KMS-11 (cell line): ENCODE results near the gene C12orf42.

Source experiments
- H2AFZ ChIP-seq: fragments of 200-600 bp; sonication (generic); 2 replicates; pipeline ENCODE4 v1.6.1; 2016; ENCODE audit warnings: antibody characterized with exemption, mixed run types, low read depth
- H3K27ac ChIP-seq: fragments of 200-600 bp; sonication (generic); 2 replicates; pipeline ENCODE4 v1.6.1; 2016; ENCODE audit warnings: mild to moderate bottlenecking, mixed run types
- H3K27me3 ChIP-seq: fragments of 200-600 bp; sonication (generic); 2 replicates; pipeline ENCODE4 v1.6.1; 2017; ENCODE audit warnings: mild to moderate bottlenecking, low read depth, mixed run types, moderate library complexity; ENCODE audit not compliant: insufficient read depth
- H3K36me3 ChIP-seq: fragments of 200-600 bp; sonication (generic); 2 replicates; pipeline ENCODE4 v1.6.1; 2017; ENCODE audit warnings: mild to moderate bottlenecking, mixed run types; ENCODE audit not compliant: insufficient read depth
- H3K4me1 ChIP-seq: fragments of 200-600 bp; sonication (generic); 2 replicates; pipeline ENCODE4 v1.6.1; 2016; ENCODE audit warnings: mild to moderate bottlenecking, low read depth, mixed run types; ENCODE audit not compliant: poor library complexity, severe bottlenecking
- H3K4me2 ChIP-seq: fragments of 200-600 bp; sonication (generic); 2 replicates; pipeline ENCODE4 v1.7.0; 2016; ENCODE audit warnings: mild to moderate bottlenecking, mixed run types
- H3K4me3 ChIP-seq: fragments of 200-600 bp; sonication (generic); IDR thresholded peaks from 2 replicates; pipeline ENCODE4 v1.6.1; 2017; ENCODE audit warnings: low read depth, low read length, mixed read lengths; ENCODE audit not compliant: insufficient read depth
- H3K79me2 ChIP-seq: fragments of 200-600 bp; sonication (generic); 2 replicates; pipeline ENCODE4 v1.6.1; 2016; ENCODE audit warnings: low read depth, mixed run types; ENCODE audit not compliant: insufficient read depth
- H3K9ac ChIP-seq: fragments of 200-600 bp; sonication (generic); 2 replicates; pipeline ENCODE4 v1.6.1; 2016; ENCODE audit warnings: mild to moderate bottlenecking, mixed run types
- H4K20me1 ChIP-seq: fragments of 200-600 bp; sonication (generic); 2 replicates; pipeline ENCODE4 v1.6.1; 2016; ENCODE audit warnings: mild to moderate bottlenecking, mixed run types; ENCODE audit not compliant: insufficient read depth
- CTCF ChIP-seq: fragments of 200-600 bp; sonication (generic); conservative IDR thresholded peaks from 2 replicates; pipeline ENCODE4 v1.6.1; 2017; ENCODE audit warnings: low read depth, mild to moderate bottlenecking, antibody characterized with exemption, low read length, moderate library complexity, mixed read lengths

C12orf42 gene

GRCh38 chr12:103520686-103521215, 25.0 kb upstream of the C12orf42 start:
- Histone ChIP-seq H3K4me3 (no peak overlapping the region), H3K4me2 (no peak overlapping the region), H3K27ac (no peak overlapping the region), H3K4me1 (no peaks in the 10 kb centered on the region), H3K9ac (no peak overlapping the region), H3K27me3 (no peaks in the 10 kb centered on the region), H3K36me3 (no peaks in the 10 kb centered on the region), H4K20me1 (no peaks in the 10 kb centered on the region), H2AFZ (no peak overlapping the region), H3K79me2 (no peaks in the 10 kb centered on the region)
- TF ChIP-seq CTCF: no peak

- TF ChIP-seq CTCF: no peak
- Histone ChIP-seq H3K36me3 (no peaks in the 10 kb centered on the region), H3K4me3 (no peak overlapping the region), H4K20me1 (no peaks in the 10 kb centered on the region), H3K4me1 (no peaks in the 10 kb centered on the region), H3K4me2 (no peak overlapping the region), H3K79me2 (no peaks in the 10 kb centered on the region), H3K27ac (no peak overlapping the region), H2AFZ (no peak overlapping the region), H3K9ac (no peak overlapping the region), H3K27me3 (no peaks in the 10 kb centered on the region)
These were observed 23.9 kb upstream of the C12orf42 start for GRCh38 chr12:103519632-103520031.

- H3K27me3 ChIP-seq: no peaks in the 10 kb centered on the region
- no peak overlapping the region for H2AFZ ChIP-seq
- no peak for TF ChIP-seq CTCF
- H3K4me1 ChIP-seq: no peaks in the 10 kb centered on the region
- H3K79me2 ChIP-seq: no peaks in the 10 kb centered on the region
- no peaks in the 10 kb centered on the region for H3K36me3 ChIP-seq
- H3K27ac ChIP-seq: no peak overlapping the region
- H4K20me1 ChIP-seq: no peaks in the 10 kb centered on the region
- no peak overlapping the region for H3K4me3 ChIP-seq
- no peak overlapping the region for H3K4me2 ChIP-seq
- no peak overlapping the region for H3K9ac ChIP-seq
These were observed 23.1 kb upstream of the C12orf42 start for GRCh38 chr12:103518899-103519298.

- no peak for TF ChIP-seq CTCF
- no peak overlapping the region for H3K27ac ChIP-seq
- H4K20me1 ChIP-seq: no peaks in the 10 kb centered on the region
- H3K27me3 ChIP-seq: no peaks in the 10 kb centered on the region
- no peak overlapping the region for H3K4me2 ChIP-seq
- no peaks in the 10 kb centered on the region for H3K4me1 ChIP-seq
- H3K79me2 ChIP-seq: no peaks in the 10 kb centered on the region
- no peak overlapping the region for H3K9ac ChIP-seq
- no peaks in the 10 kb centered on the region for H3K36me3 ChIP-seq
- no peak overlapping the region for H3K4me3 ChIP-seq
- H2AFZ ChIP-seq: no peak overlapping the region
These were observed 21.4 kb upstream of the C12orf42 start for GRCh38 chr12:103517161-103517560.
